Superior temporal gyrus (tissue), 1 donor: ENCODE data around the gene CCNY.
"Not testable (repeated sequence)": the region's sequence is repeated elsewhere in the genome, so short reads cannot be mapped to it uniquely, and the experiment has no call there.

ENCODE experiments used
- DNase-seq: peaks from one replicate; pipeline ENCODE4 v3.0.0-alpha.2; 2016; ENCODE audit errors: extremely low spot score

CCNY gene

GRCh38 chr10:35511647-35512046 is 175.3 kb downstream of the CCNY start:
- no peak for DNase-seq

- no peak for DNase-seq
Observed at GRCh38 chr10:35516102-35516670, 179.9 kb downstream of the CCNY start.

DNA sequence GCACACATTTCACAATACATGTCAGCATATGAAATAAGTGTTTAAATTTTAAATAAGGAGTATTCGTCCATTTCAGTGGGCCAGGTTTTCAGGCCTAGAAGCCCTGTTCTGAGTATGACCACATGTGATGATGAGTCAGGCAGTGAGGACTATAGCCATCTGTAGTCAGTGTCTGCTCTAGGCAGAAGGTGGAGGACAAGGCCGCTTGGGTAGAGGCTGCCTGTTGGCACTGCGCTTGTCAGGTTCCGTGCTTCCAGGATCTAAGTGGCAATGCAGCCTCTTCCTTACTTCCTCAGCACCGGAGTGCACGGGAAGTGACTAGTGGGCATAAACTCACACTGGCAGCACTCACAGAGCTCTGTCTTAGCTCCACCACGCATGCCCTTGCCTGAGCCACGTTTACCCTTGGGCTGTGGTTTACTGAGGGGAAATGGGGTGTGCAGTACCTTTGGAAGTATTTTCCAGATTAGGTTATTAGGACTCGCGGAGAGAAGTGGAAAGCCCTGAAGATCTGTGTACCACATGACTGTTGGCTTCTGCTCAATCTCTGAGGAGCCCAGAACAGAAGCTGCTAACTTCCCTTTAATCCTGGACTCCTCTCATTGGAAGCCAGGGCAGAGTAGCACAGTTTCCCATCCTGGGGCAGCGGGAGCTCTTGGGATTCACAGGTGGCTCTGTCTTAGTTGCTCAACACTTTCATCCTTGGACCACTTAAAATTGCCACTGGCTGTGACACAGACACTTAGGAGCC is 181.3 kb downstream of the CCNY start:
- peak; percentile 65 for DNase-seq

DNA sequence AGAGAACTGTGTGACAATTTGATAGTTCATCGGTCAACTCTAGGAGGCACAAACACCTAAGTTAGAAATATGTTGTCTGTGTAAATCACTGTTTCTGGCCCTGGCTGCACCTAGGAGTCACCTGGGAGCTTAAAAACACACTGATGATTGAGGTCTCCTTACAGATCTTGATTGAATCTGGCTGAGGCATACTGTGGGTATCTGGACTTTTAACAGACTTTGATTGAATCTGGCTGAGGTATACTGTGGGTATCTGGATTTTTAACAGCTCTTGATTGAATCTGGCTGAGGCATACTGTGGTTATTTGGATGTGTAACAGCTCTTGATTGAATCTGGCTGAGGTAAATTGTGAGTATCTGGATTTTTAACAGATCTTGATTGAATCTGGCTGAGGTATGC is 181.9 kb downstream of the CCNY start:
- not testable (repeated sequence) for DNase-seq

DNA sequence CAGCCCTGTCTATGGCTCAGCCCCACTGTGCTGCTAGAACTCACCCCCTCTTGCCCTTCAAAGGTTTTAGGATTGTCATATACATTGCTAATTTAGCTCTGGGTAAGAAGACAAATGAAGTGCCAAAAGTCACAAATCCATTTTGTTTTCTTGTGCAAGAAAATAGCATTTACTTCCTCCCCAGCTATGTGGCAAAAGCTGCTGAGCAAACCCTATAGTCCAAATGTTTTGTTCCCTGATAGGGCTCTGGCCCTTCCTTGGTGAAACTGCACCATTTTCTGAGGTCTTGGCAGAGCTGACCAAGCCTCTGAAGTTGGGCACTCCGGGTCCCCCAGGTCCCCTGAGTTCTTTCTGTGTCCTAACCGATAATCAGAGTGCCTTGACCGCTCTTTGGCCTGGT is 184.7 kb downstream of the CCNY start:
- no peak for DNase-seq

GRCh38 chr10:35523670-35524225 is 187.4 kb downstream of the CCNY start:
- no peak for DNase-seq

- DNase-seq, result no peak
Observed at GRCh38 chr10:35526746-35527145, 190.4 kb downstream of the CCNY start.

- no peak for DNase-seq
Observed at GRCh38 chr10:35532141-35532540, 195.8 kb downstream of the CCNY start.

DNA sequence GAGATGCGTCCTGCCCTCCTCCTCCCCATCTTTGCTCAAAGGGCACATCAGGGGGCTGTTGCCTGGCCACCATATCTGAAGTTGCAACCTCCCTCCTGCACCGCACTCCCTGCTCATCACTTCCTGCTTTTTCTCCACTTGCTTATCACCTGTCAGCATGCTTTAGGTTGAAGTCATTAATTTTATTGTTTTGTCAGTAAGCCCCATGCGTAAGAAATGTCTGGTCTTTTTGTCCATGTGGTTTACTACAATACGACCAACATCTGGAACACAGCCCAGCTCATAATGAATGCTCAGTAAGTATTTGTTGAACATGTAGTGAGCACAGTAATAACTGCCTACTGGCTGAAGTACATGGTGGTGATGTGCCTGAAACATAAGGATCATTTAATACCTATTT is 197.3 kb downstream of the CCNY start:
- DNase-seq, result no peak

DNA sequence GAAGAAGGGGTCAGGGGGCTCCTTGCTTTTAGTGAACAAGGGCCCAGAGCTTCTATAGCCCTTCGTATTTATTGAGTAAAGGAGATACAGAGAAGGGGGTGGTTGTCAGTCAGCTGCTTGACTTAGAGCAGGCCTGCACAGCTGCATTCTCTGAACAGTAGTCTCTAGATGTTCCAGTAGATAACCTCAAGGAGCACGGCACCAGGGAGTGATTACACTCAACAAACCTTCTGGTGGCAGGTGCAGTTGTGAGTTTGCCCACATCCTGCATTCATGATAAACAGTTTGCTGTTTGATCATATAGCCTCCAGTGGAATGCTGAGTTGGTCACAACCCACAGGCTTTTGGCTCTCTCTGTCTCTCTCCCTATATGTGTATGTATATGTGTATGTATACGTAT is 198.8 kb downstream of the CCNY start:
- DNase-seq, result no peak

GRCh38 chr10:35536789-35537188 is 200.5 kb downstream of the CCNY start:
- no peak for DNase-seq

DNA sequence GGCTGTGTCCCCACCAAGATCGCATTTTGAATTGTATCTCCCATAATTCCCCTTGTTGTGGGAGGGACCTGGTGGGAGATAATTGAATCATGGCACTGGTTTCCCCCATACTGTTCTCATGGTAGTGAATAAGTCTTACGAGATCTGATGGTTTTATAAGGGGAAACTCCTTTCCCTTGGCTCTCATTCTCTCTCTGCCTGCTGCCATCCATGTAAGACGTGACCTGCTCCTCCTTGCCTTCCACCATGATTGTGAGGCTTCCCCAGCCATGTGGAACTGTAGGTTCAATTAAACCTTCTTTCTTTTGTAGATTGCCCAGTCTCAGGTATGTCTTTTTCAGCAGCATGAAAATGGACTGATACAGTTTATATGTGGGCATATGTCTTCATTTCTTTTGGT is 201.6 kb downstream of the CCNY start:
- not testable (repeated sequence) for DNase-seq

DNA sequence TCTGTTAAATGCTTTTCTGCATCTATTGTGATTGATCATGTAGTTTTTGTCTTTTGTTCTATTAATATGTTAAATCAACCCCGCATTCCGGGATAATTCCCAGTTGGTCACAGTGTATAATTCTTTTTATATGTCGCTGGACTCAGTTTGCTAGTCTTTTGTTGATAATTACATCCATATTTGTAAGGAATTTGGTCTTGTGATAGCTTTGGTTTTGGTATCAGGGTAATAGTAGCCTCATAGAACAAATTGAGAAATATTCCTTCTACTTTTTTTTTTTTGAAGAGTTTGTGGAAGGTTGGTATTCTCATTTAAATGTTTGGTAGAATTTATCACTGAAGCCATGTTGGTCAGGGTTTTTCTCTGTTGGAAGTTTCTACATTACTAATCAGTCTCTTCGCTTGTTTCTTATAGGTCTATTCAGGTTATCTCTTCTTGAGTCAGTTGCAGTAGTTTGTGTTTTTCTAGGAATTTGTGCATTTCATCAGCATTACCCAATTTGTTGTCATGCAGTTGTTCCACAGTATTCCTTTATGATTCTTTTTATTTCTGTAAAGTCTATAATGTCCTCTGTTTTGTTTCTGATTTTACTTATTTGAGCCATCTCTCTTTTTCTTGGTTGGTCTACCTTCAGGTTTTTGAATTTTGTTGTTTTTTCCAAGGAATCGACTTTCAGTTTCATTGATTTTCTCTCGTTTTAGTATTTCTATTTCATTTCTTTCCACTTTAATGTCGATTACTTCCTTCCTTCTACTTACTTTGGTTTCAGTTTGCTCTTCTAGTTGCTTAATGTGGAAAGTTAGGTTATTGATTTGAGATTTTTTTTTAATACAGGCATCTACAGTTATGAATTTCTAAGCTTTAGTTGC is 204.2 kb downstream of the CCNY start:
- DNase-seq, result no peak

DNA sequence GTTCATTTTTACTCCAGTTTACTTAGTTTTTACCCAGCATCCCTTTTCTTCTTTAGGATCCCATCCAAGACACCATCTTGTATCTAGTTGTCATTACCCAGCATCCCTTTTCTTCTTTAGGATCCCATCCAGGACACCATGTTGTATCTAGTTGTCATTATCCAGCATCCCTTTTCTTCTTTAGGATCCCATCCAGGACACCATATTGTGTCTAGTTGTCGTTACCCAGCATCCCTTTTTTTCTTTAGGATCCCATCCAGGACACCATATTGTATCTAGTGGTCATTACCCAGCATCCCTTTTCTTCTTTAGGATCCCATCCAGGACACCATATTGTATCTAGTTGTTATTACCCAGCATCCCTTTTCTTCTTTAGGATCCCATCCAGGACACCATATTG is 205.4 kb downstream of the CCNY start:
- no peak for DNase-seq

DNA sequence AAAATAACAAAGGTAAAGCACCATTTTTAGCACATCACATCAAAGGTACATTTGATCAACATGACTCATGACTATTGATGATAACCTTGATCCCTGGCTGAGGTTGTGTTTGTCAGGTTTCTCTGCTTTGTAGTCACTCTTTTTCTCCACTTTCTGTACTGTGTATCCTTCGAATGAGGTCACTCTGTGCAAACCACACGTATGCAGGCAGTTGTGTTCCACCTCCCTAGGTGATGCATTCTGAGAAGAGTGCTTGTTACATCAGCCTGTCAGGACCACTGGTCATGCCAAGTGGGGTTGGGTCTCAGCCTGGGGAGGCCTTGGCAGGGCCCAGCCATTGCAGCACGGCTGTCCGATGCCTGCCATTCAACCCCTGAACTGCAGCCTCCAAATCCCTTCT is 206.0 kb downstream of the CCNY start:
- no peak for DNase-seq

DNA sequence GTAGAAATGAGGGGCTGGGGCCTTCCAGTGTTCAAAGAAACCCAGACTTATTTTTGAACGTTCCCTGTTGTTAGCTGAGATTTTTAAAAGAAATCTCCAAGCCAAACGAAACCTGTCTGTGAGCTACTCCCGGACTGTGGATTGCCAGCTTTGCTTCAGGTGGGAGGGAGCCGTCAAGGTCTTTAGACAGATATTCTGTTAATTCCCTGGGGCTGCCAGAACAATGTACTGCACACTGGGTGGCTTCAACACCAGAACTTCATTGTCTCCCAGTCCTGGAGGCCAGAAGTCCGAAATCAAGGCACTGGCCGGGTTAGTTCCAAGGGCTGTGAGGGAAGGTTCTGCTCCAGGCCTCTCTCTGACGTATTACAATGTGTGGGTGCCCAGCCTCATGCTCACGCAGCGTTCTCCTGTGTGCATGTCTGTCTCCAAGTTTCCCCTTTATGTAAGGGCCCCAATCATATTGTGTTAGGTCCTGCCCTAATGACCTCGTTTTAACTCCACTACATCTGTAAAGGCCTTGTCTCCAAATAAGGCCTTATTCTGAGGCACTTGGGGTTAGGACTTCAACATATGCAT is 208.9 kb downstream of the CCNY start:
- no peak for DNase-seq

GRCh38 chr10:35545878-35546590 is 209.7 kb downstream of the CCNY start:
- DNase-seq, result no peak

- DNase-seq, result no peak
Observed at GRCh38 chr10:35546824-35547225, 210.5 kb downstream of the CCNY start.

- DNase-seq, result no peak
Observed at GRCh38 chr10:35552650-35553342, 216.5 kb downstream of the CCNY start.

GRCh38 chr10:35554036-35554435 is 217.7 kb downstream of the CCNY start:
- DNase-seq, result no peak
